DMS53 treated with DMSO at 0.1 percent for 48 hours (cell line): ENCODE measurements around the gene IGFBP7.

Source experiments
- DNase-seq: peaks from one replicate; lab custom pipeline; 2025; ENCODE audit not compliant: unreplicated experiment; lab: John Stamatoyannopoulos, UW

IGFBP7 gene

GRCh38 chr4:57098415-57098814, 11.8 kb downstream of the IGFBP7 start:
- DNase-seq, result no peak

DNA sequence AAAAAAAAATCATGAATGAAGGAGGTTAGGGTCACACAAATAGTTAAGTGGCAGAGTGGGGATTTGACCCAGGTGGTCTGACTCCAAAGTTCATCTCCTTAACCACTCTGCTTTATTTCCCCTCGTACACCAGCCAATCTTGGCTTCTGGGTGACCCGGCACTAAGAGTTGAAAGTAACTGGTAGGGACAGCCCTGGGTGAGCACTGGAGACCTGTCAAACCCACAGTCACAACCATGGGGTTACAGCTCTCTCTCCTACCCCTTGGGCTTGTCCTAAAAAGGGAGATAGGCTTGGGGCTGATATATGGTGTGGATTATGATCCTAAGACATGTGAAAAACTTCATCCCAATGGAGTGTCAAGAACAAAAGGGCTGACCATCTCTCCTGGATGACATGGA, 12.5 kb downstream of the IGFBP7 start:
- no peak for DNase-seq

DNA sequence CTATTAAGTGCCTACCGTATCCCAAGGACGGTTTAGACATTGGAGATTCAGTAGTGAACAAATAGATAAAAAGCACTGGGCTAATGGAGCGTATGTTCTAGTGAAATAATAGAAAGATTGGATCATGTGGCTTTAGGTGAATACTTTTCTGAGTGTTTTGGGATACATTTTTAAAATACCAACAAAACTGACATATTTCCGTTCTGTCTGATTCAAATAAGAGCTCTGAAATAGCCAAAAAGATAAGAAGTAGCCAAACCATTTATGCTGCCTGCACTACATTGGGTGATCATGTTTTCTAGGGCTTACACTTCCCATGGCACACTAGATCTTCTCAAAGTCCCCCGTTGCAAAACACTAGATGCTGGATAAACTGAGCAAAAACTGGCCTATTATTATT, 14.2 kb downstream of the IGFBP7 start:
- DNase-seq, result no peak

- no peak for DNase-seq
Measured at GRCh38 chr4:57095245-57095644, 14.9 kb downstream of the IGFBP7 start.

DNA sequence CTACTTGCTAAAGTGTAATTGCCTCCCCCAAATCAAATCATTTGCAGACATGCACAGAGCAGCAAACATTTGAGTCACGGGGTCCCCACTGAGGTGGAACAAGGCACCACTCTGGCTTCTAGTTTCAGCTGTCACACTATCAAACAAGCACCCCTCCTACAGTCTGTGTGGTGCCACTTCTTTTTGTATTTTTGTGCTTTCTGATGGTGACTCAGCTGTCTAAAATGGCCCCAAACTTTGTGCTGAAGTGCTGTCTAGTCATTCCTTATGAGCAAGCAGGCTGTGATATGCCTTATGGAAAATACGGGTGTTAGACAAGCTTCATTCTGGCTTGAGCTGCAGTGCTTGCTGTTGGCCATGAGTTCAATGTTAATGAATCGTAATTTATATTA, 15.4 kb downstream of the IGFBP7 start:
- no peak for DNase-seq

DNA sequence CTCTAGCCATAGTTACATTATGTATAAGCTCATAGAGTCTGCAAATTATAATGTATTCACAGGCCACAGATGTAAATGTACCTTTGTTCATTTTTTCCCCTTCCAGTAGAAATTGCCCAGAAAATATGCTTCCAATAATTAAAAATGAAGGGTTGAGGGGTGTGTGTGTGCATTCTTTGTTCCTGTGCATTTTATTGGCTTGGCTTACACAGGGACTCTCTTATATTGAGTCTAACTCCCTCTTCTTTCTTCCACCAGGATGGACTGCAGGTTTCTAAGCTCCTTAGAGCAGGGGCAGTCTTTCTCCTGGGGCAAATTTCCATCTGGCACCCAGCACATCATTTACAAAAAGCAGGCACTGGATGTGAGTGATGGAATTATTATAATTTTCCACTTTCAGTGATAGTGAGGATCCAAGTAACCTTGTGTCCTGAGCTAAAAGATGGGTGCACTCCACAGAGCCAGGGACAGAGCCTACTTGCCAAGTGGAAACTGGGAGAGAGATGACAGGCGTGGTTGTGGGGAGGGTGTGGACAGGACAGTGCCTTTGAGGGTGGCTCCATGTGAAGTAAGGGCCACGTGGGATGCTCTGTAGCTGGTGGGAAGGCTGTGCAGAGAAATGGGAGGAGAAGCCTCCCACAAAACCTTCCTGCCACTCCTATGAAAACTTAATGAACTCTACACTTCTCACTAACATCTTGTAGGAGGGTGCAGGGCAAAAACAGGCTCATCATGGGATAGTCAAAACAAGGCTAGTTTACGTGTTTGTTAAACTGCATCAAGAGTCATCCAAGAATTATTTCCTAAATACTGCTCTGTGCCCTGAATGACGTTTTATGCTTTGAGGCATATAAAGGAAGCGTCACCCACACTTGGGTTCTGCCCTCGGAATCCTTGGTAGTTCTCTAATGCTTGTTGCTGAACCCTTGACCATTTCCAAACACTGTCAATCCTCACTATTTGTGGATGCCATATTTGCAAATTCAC, 16.0 kb downstream of the IGFBP7 start:
- DNase-seq, result no peak

GRCh38 chr4:57091657-57092162, 18.5 kb downstream of the IGFBP7 start:
- no peak for DNase-seq

- no peak for DNase-seq
Measured at GRCh38 chr4:57090079-57090478, 20.1 kb downstream of the IGFBP7 start.

DNA sequence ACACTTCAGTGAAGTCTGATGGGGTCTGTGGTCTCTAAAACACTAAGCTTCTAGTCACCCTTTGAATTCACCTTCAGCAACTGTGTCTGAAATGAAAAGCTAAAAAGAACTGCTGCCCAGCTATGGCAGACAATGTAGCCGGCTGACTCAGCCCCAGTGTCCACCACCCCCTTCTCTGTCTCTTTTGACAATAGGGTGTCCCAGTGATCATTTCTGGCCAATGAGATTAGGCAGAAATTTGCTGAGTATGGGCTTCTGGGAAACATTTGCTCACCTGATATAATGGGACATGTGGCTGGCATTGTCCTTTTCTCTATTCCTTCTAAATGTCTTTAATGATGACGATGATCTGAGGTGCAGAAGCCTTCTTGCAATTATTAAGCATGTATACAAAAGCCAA, 20.6 kb downstream of the IGFBP7 start:
- DNase-seq, result no peak

- DNase-seq, result no peak
Measured at GRCh38 chr4:57086031-57086723, 24.0 kb downstream of the IGFBP7 start.

GRCh38 chr4:57085278-57085677, 24.9 kb downstream of the IGFBP7 start:
- DNase-seq, result no peak

GRCh38 chr4:57084360-57084759, 25.8 kb downstream of the IGFBP7 start:
- no peak for DNase-seq

DNA sequence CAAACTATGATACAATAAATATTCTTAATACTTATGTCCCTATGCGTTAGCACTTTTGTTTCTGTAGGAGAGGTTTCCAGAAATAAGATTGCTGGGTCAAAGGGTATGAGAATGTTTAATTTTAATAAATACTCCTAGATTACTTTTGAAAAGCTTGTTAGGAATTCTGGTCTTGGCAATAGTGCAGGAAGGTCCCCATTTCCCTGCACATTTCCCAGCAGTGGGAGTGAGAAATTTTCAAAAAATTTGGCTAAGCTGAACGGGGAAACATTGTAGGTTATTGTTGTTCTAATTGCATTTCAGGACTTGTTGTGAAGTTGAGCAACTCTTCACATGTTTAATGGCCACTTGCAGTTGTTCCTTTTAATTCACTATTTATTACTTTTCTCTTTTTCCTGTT, 27.1 kb downstream of the IGFBP7 start:
- no peak for DNase-seq

DNA sequence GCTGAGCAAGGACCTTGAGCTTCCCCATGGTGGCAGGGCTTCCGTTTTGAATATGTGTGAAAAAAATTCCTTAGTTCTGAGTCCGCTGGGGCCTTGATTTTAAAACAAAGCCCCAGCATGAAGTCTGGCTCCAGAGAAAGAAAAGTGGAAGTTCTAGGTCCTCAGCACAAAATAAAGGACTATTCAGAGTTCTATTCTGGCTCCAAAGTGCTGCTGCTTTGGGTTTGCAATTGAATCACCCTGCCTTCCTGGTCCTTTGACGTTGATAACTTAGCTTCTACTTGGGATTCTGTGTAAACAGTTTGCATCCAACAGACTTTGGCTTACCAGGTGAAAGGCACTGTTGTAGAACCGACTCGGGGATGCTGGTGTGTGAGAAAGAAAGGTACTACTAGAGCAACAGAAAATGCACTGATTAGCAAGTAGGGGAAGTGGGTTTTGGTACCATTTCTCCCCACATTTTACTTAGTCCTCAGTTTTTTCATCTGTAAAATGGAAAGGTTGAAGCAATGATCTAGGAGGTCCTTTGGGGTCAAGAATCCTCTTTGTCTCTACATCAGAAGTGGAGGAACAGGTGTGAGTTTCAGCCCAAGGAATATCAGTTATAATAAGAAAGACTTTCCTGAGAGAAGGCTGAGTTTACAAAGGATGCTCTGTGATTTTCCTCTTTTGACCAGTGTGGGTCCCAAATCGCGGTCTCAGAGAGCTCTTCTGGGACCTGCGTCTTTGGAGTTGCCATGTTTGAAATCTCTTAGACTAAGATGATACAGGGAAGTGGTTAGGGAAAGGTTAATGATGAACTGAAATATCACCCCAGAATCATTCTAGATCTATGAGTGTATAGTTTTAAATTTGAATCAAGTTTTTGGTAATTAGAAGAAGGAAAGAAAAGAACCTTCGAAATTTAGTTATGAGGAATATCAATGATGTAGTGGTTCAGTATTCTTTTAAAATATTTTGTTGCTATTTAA, 28.2 kb downstream of the IGFBP7 start:
- DNase-seq, result no peak

DNA sequence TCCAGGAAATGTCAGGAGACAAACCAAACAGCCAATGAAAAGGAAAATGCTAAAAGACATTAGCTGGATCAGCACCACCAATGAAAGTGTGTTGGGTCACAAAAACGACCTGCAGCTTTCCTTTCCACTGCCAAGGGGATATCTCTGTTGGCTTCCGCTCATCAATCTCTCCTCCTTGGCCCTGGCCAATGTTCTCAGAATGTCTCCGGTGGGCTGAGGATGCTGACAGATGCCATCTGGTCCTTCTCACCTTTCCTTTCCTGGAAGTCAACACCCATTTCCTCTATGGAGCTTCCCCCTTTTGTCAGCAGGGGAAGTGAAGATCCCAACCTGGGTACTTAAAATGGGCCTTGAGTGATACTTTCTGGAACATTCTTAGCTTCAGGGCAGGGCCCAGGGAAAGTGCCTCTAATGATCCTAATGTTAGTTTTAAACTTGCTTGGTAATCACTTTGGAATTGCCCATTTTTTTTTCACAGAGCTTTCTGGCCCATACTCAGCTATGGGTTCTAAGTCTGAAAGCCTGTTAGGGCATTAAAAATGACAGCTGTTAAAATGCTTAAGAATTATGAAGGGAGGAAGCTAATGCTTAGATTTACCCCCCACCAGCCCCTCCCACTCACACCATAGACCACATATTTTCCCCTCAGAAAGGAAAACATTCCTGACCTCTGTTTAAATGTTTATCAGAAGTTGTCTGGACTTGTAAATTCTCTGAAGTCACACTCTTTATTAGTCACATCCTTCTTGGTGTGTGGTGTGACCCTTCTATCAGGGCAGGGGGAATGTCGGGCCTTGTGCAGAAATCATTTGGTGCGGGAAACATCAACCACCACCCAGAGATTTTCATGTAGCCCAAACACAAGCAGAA, 29.2 kb downstream of the IGFBP7 start:
- no peak for DNase-seq

DNA sequence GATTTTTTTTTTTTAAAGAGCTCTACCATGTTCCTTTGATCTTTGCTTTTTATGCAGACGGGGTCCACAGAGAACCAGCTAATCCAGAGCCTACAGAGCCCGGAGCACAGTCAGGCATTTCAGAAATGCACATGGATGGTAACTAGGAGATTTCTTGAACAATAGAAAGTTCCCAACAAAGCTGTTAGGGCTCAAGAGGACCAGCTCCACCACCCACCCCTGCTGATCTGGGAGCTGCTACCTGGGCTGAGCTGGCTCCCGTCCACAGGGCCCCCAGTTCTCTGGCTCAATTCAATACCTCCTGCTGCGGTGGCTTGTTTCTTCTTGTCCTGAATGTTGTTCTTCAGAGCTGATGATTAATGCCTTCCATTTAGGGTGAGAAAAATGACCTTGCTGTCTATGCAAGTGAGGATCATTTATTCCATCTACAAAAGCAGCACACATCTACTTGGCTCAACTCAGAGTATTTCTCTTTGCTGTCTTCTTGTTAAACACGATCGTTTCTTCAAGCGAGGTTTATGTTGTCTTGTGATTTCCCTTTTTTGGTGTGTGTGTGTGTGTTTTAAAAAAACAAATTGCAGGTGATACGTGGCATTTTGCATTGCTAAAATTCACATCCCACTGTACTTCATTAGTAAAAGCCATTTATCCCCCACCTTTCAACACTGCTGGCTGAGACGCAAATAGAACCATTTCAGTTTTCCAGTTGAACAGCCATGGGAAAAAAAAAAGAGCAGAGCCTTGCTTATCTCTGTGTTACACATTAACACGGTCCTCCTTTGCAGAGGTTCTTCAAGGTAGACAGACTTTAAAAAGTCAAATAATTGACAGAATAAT, 31.3 kb downstream of the IGFBP7 start:
- no peak for DNase-seq

- DNase-seq, result no peak
Measured at GRCh38 chr4:57077550-57078343, 32.4 kb downstream of the IGFBP7 start.

- DNase-seq, result no peak
Measured at GRCh38 chr4:57076646-57077045, 33.5 kb downstream of the IGFBP7 start.
